Osteocyte (in vitro differentiated cells): ENCODE results near the gene CAPRIN2. TPM values are rescaled to one million over a fixed set of nuclear protein-coding genes. Genes with fewer than 3 reads are reported as not detected.
A peak's percentile ranks its signal among the peaks of the same experiment; 100 is the strongest.

Source experiments
- DNase-seq: peaks from one replicate; pipeline ENCODE4 v3.0.0; 2021; ENCODE audit warnings: mixed read lengths; ENCODE audit not compliant: unreplicated experiment; ENCODE audit errors: extremely low spot score
- H3K27ac Mint-ChIP-seq: one replicate; pipeline ENCODE4 v1.8.0; 2021; ENCODE audit warnings: mild to moderate bottlenecking, mixed read lengths; ENCODE audit not compliant: unreplicated experiment
- H3K27me3 Mint-ChIP-seq: one replicate; pipeline ENCODE4 v1.8.0; 2021; ENCODE audit warnings: mixed read lengths; ENCODE audit not compliant: unreplicated experiment
- H3K36me3 Mint-ChIP-seq: one replicate; pipeline ENCODE4 v1.8.0; 2021; ENCODE audit warnings: mixed read lengths; ENCODE audit not compliant: unreplicated experiment
- H3K4me1 Mint-ChIP-seq: one replicate; pipeline ENCODE4 v1.8.0; 2021; ENCODE audit warnings: mixed read lengths; ENCODE audit not compliant: unreplicated experiment
- H3K4me3 Mint-ChIP-seq: one replicate; pipeline ENCODE4 v1.8.0; 2021; ENCODE audit warnings: mild to moderate bottlenecking, moderate library complexity, mixed read lengths; ENCODE audit not compliant: unreplicated experiment
- H3K9me3 Mint-ChIP-seq: one replicate; pipeline ENCODE4 v1.8.0; 2021; ENCODE audit warnings: mixed read lengths; ENCODE audit not compliant: unreplicated experiment
- CTCF ChIP-seq: fragments of 200-600 bp; sonication (generic); IDR thresholded peaks from 2 replicates; pipeline ENCODE4 v1.5.0; 2021; ENCODE audit warnings: antibody characterized with exemption, mild to moderate bottlenecking, moderate library complexity
- total RNA-seq: library from RNA; stranded (reverse); gene quantifications from 2 replicates; pipeline ENCODE4 v1.2.1, GENCODE V29; 2021

CAPRIN2 gene
- total RNA-seq, 1 donor from 2014 or later: 35.8 TPM

- no peaks in the 10 kb centered on the region for H3K9me3 Mint-ChIP-seq
- H3K36me3 Mint-ChIP-seq: peaks cover 49% of the 10 kb centered on the region
- peak overlapping the region; percentile 71 for H3K27ac Mint-ChIP-seq
- no peak for TF ChIP-seq CTCF
- DNase-seq: no peak
- H3K27me3 Mint-ChIP-seq: no peaks in the 10 kb centered on the region
- H3K4me3 Mint-ChIP-seq: no peak overlapping the region
- H3K4me1 Mint-ChIP-seq: peaks cover 24% of the 10 kb centered on the region
These were observed 35.7 kb downstream of the CAPRIN2 start for GRCh38 chr12:30719060-30719459.

DNA sequence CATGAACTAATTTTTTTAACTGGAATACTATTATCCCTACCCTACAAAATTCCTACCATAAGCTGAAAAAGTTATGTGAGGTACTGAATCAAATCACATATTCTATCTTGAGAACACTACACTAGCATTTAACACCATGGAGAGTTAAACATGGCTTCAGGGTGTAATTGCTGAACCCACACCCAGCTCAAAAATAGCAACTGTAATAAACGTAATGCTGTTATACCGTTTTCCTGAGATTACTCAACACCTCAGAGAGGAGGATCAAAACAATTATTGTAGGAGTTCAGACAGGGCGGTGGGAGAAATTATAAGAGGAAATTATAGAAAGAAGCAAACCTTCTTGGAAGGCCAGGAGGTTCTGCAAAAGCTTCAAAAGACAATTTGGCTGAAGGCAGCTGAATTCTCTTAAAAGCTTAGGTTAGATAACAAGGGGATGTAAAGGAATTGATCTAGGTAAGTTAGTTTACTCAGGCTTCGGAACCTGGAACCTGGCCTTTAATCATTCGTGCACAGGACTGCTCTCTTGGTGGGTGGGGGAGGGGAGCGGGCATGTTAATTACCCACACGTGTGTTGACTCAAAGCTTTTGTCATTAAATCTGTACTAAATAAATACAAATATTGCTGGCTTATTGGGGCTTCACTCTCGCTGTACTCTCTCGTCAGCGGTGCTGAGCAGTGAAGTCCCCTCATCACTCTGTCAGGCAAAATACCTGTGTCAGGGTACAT lies 47.0 kb downstream of the CAPRIN2 start:
- no peak overlapping the region for H3K27ac Mint-ChIP-seq
- TF ChIP-seq CTCF: no peak

GRCh38 chr12:30706476-30706875 lies 48.3 kb downstream of the CAPRIN2 start:
- Mint-ChIP-seq H3K9me3 (no peaks in the 10 kb centered on the region), H3K36me3 (peaks cover 17% of the 10 kb centered on the region), H3K27me3 (no peaks in the 10 kb centered on the region), H3K4me1 (peaks cover 2% of the 10 kb centered on the region), H3K4me3 (no peak overlapping the region), H3K27ac (no peak overlapping the region)
- TF ChIP-seq CTCF: no peak
- DNase-seq: no peak

More for the DNA sequence above, 47.0 kb downstream of the CAPRIN2 start:
- no peaks in the 10 kb centered on the region for H3K27me3 Mint-ChIP-seq
- H3K4me1 Mint-ChIP-seq: peaks cover 2% of the 10 kb centered on the region
- no peaks in the 10 kb centered on the region for H3K9me3 Mint-ChIP-seq
- H3K4me3 Mint-ChIP-seq: no peak overlapping the region
- no peak for DNase-seq
- H3K36me3 Mint-ChIP-seq: peaks cover 19% of the 10 kb centered on the region

GRCh38 chr12:30701056-30701455 lies 53.7 kb downstream of the CAPRIN2 start:
- H3K4me3 Mint-ChIP-seq: no peak overlapping the region
- DNase-seq: no peak
- no peak overlapping the region for H3K27ac Mint-ChIP-seq
- no peaks in the 10 kb centered on the region for H3K27me3 Mint-ChIP-seq
- no peaks in the 10 kb centered on the region for H3K9me3 Mint-ChIP-seq
- no peak for TF ChIP-seq CTCF
- H3K4me1 Mint-ChIP-seq: peaks cover 5% of the 10 kb centered on the region
- peaks cover 2% of the 10 kb centered on the region for H3K36me3 Mint-ChIP-seq

DNA sequence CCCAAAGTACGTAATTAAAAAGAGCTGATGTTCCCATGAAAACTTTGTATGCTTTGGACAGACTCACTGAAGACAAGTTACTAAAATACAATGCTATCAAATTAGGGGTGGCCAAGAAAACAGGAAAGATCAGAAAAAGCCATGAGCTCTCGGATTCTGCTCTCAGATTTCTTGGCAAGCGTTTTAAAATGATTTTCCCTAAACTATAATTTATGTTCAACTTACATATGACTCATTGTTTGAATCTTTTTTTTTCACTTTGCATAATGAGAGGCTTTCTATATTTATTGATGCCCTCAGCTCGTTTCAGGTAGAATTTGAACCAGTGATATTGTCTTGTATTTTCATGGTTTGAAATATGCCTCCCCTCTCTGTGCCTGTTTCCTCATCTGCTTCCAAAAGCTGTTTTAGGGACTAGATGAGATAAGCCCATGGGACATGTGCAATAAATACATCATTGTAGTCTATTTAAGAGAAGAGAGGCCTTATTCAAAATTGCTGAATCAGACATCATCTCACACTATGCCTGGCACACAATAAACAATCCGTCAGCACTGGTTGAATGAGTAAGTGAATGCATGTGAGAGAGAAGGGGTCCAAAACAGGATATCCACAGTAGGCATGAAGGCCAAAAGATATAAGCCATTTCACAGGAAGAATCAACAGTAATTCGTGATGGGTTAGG lies 54.4 kb downstream of the CAPRIN2 start:
- peaks cover 5% of the 10 kb centered on the region for H3K4me1 Mint-ChIP-seq
- H3K9me3 Mint-ChIP-seq: no peaks in the 10 kb centered on the region
- no peak overlapping the region for H3K4me3 Mint-ChIP-seq

More for the DNA sequence above, 54.4 kb downstream of the CAPRIN2 start:
- TF ChIP-seq CTCF: no peak
- DNase-seq: no peak
- Mint-ChIP-seq H3K27ac (no peak overlapping the region), H3K27me3 (no peaks in the 10 kb centered on the region), H3K36me3 (peaks cover under 1% of the 10 kb centered on the region)
